Renal cortical epithelial cell (primary cell): ENCODE data around the gene CDK5. TPM values are rescaled to one million over a fixed set of nuclear protein-coding genes. Genes with fewer than 3 reads are reported as not detected.
"Not testable (repeated sequence)": the region's sequence is repeated elsewhere in the genome, so short reads cannot be mapped to it uniquely, and the experiment has no call there.

ENCODE experiments used
- DNase-seq: peaks from one replicate; pipeline ENCODE4 v3.0.0-alpha.2; 2011; ENCODE audit warnings: low read depth
- total RNA-seq: library from RNA; depleted of rRNA; stranded (reverse); fragments of >200 nt; gene quantifications from 2 replicates; pipeline ENCODE4 v1.2.3, GENCODE V29; 2014

CDK5 gene
- total RNA-seq, 1 donor from 2014 or later = 16.8 TPM

DNA sequence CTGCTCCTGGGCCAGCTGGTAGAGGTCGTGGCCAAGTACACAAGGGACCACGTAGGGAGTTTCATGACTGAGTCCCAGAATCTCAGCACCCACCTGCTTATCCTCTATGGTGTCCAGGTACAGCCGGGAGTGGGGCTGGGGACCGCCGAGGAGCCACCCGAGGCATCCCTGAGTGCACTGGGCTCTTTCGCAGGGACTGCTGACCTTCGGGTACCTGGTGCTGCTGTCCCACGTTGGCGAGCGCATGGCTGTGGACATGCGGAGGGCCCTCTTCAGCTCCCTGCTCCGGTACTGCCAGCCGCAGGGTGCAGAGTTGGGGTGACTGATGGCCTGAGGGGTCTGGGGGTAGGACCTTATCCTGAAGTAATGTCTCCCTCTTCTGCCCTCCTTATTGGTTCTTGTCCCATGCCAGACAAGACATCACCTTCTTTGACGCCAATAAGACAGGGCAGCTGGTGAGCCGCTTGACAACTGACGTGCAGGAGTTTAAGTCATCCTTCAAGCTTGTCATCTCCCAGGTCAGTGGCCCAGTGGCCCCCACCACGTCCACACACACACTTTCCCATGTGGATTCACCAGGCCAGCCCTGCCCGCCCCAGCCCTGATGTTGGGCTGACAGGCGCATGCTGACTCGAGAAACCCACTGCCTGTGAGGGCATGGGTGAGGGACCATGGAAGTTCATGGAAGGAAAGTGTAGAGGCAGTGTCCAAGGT lies 23.2 kb downstream of the CDK5 start:
- DNase-seq = no peak

- DNase-seq = no peak
Observed at GRCh38 chr7:151033864-151034249, 23.8 kb downstream of the CDK5 start.

DNA sequence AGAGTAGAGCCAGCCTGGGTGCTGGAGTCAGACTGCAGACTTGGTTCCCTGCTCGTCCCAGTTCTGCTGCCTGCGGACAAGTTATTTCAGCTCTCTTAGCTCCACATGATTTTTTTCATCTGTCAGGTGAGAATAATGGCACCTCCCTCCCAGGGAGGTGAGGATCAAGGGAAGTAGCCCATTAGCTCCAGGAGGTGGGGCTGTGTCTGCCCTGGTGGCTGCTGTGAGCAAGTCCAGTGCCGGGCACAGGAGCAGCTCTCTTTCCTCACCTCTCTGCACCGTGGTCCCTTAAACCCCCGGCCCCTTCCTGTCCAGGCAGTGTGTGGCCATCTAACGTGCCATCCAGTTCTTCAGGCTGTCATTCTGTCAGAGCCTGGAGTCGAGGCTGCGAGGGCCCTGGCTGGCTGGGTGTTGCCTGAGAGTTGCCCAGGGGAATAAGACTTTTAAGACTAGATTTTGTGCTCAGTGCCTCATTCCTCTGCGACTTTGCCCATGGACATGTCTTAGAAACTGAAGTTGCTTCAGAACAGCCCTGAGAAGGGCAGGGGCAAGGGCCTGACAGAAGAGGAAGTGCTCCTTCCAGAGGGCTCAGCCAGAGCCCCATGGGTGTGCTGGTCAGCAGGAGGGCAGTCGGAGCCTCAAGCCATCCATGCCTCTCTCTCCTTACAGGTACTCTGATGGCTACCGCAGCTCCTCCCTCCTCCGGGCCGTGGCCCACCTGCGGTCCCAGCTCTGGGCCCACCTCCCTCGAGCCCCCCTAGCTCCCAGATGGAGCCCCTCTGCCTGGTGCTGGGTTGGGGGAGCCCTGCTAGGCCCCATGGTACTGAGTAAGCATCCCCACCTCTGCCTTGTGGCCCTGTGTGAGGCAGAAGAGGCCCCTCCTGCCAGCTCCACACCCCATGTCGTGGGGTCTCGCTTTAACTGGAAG lies 24.5 kb downstream of the CDK5 start:
- no peak for DNase-seq

DNA sequence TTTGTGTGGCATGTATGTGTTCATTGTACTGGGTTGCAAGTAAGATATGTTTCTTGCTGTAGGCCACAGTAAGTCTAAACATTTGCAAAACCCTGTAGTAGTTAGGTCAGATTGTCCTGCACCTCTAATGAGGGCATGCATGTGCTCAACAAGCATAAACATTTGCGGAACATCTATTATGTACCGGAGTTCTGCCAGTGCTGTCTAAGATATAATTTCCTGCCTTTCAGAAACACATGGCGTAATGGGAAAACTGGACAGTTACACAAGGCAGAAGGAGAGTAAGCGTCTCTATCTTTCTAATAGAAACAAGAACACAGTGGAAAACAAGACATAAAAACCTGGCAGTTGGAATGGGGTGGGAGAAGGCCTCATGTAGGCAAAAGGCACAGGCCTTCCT lies 26.7 kb downstream of the CDK5 start:
- DNase-seq = no peak

- no peak for DNase-seq
Observed at GRCh38 chr7:151028948-151029501, 28.7 kb downstream of the CDK5 start.

DNA sequence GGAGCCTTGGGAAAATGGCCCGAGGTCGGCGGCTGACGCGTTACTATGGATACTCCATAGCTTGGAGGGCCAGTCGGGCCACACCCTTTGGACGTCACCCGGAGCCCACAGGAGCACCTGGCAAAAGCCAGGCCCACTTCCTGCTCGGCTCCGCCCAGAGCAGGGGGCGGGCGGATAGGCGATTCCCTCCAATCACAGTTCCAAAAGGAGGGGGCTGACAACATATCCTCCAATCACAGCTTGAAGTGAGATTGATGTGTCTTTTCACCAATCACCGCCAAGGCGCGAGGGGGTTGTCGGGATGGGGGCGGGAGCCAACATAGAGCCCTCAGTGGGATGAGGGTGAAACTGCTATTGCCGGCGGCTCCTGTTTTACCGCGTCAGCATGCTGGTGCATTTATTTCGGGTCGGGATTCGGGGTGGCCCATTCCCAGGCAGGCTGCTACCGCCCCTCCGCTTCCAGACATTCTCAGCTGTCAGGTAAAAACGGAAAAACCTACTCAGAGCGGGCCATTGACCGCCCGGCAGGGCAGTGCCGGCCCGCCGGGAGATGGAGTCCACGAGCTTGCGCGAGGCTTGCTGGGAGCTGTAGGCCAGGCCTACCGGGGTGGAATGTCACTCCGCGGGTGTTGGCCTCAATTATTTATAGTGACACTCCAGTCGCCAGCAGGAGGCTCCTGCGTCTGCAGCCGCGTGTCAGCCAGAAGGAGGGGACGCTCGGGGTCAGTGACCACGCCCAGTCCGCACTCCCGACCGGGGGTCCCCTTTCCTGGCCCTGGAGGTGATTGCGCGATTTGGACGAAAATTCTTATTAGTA lies 29.4 kb downstream of the CDK5 start, which contains the start of gene ABCB8:
Gene ABCB8 (plus strand): TSS at position 320 of the 817 bp plus-strand sequence. CDS start 66 bp downstream, at position 386.
- peak; percentile 98 for DNase-seq

- not testable (repeated sequence) for DNase-seq
Observed at GRCh38 chr7:151027728-151028130, 30.0 kb downstream of the CDK5 start.

GRCh38 chr7:151026771-151027727 lies 30.6 kb downstream of the CDK5 start:
- not testable (repeated sequence) for DNase-seq

- DNase-seq = peak; percentile 41
Observed at GRCh38 chr7:151025924-151026671, 31.6 kb downstream of the CDK5 start.

- DNase-seq = peak; percentile 27
Observed at GRCh38 chr7:151024435-151025056, 33.2 kb downstream of the CDK5 start, which contains the start of gene ATG9B. Gene ATG9B (minus strand): TSS chr7:151024494. CDS start chr7:151024423, 71 bp downstream.

DNA sequence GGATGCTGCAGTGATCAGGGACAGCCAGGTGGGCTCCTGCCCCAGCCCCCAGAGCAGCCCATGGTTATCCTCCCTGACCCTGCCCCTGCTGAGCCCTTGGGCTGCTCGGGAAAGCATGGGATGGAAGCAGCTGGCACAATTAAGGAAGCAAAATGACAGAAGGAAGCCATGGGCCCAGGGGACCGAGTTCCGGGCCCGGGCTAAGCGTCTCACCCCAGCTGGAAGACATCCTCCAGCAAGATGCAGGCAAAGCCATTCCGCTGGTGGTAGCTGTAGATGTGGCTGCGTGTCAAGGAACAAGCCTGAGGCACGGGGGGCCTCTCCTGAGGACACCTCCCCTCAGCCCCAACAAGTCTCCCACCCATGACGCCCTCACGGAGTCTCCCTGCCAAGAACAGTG lies 34.5 kb downstream of the CDK5 start:
- DNase-seq = no peak

- no peak for DNase-seq
Observed at GRCh38 chr7:151020231-151020630, 37.5 kb downstream of the CDK5 start.

DNA sequence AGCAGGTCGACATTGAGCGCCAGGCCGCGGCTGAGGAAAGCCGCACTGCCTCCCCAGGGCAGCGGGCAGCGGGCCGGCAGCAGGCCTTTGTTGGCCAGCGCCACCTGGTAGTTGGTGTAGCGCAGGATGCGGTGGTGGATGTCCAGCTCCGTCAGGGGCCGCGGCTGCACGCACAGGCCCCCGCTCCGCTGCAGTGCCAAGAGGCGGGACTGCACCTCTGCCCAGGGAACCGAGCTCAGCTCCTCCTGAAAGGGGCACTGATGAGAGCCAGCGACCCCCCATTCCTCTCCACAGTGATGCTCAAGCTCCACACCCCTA lies 38.6 kb downstream of the CDK5 start:
- no peak for DNase-seq

- DNase-seq = no peak
Observed at GRCh38 chr7:151018421-151019129, 39.1 kb downstream of the CDK5 start.

DNA sequence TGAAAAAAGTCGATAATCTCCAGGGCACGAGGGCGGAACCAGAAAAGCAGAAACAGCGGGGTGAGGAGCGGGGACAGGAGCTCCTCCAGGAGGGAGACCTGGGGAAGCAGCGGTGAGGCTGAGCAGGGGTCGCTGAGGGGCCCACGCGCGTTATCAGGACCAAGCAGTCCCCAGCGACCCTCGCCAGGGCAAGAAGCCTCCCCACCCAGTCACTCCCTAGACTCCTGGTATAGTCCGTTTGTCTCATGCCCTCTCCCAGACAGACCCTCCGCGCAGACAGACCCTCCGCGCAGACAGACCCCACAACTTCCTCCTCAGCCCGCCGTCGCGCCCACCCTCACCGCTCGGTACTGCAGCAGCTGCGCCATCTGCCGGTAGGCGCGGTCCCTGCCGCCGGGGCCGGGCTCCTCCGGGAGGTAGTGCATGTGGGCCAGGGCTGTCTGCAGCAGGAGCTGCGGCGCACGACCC lies 39.7 kb downstream of the CDK5 start:
- no peak for DNase-seq

- DNase-seq = no peak
Observed at GRCh38 chr7:151017370-151017952, 40.2 kb downstream of the CDK5 start.

DNA sequence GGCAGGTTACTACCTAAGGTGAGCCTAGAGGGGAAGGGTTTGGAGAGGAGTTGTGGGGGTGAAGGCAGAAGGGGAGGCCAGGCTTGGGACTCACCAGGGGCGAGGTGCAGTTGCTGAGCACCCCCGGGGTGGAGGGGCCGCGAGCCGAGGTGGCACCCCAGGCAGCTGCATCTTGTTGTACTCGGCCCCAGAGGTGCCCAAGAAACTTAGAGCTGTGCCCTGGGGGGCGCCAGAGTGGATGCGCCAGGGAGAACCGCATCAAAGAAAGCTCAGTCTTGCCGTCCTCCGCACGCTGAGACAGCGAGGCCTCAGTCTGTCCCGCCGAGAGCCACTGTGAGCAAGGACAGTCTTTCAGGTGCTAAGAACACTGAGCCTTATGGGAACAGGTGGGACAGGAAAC lies 40.8 kb downstream of the CDK5 start:
- DNase-seq = no peak

DNA sequence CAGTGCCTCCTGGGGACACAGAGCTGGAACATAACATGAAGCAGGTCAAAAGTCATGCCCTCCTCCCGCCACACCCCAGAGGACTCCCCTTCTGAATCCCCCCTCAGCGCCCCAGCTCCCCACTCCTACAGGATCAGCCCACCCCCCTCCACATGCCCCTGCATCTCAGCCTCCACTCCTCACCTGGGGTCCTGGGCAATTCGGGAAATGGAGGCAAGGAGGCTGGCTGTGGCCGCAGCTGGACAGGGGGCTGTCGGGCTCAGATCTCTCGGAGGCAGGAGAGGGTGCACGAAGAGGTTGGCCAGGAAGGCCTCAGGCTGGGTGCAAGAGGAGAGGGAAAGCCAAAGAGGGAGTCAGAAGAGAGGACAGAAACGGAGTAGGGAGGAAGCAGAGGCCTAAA lies 41.2 kb downstream of the CDK5 start:
- no peak for DNase-seq
